ENCODE data around the gene CCDC32.
"Not testable (repeated sequence)": the region's sequence is repeated elsewhere in the genome, so short reads cannot be mapped to it uniquely, and the experiment has no call there.

Gene CCDC32

DNA sequence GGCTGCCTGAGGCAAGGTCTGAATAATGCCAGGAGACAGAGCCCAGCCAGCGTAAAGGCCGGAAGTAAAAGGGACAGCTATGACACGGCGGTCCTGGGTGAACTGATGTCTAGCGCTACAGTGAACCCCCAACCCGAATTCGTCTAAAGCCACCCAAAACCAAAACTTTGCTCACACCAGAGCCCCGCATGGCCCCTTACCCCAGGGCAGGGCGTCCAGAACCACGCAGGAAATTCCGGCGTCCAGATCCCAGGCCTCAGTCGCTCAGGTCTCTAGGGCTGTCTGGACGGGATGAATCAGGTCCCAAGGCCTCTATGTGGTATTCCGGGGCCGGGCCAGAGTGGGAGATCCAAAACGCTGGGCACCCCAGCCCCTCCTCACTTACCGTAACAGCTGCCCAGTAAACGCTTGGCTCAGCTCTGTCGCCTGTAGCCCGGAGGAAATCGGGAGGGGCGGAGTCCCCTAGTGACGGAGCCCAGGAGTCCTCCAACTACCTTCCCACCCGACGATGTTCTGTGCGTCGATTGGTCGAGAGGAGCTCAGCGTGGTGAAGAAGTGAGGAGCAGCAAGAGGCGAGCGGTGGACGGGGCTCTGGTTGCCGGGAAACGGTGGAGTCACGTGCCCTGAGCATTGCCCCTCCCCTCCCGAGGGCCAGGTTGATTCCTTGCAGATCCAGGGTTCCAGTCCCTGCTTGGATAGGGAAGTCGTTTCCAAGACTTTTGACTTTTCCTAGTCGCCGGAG, at the start of gene CCDC32:
CCDC32 (minus strand) TSS at position 452 of the 742 bp plus-strand sequence. CDS start 2,027 bp downstream, outside the sequence.
- peak; percentile 99 for DNase-seq

- no peak for DNase-seq
These were observed 48.2 kb upstream of the CCDC32 start for GRCh38 chr15:40613080-40613479.

DNA sequence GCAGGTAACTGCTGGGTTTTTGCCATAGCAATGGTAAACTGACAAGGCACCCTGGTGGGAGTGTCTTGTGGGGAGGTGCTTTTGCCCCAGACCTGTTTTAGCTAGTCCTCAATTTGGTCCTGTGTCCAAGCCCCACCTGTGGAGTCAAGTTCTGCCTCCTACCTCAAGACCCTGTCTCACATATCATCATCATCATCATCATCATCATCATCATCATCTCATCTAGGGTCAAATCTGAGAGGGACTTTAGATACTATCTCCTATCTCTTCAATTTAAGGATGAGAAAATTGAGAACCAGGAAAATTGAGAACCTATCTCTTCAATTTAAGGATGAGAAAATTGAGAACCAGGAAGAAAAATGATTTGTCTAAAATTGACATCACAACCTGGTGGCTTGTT, 39.1 kb upstream of the CCDC32 start:
- no peak for DNase-seq

DNA sequence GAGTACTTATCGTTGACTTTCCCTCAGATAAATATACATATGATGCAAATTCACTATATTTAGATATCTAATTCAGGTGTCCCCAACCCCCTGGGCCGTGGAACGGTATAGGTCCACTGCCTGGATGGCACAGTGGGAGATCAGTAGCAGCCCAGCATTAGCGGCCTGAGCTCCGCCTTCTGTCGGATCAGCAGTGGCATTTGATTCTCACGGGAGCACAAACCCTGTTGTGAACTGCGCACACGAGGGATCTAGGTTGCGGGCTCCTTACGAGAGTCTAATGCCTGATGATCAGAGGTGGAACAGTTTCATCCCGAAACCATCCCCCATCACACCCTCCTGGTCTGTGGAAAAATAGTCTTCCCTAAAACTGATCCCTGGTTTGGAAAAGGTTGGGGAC, 36.1 kb upstream of the CCDC32 start:
- DNase-seq: no peak

DNA sequence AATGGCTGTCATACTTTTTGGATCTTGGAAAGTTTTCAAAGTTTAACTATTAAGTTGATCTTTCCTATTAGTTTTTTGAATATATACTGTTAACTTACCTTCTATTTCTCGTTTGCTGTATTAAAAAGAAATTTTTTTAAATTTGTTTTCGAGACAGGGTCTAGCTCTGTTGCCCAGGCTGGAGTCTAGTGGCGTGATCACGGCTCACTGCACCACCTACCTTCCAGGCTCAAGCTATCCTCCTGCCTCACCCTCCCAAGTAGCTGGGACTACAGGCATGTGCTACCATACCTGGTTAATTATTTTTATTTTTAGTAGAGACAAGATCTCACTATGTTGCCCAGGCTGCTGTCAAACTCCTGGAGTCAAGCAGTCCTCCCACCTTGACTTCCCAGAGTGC, 33.8 kb upstream of the CCDC32 start:
- no peak for DNase-seq

DNA sequence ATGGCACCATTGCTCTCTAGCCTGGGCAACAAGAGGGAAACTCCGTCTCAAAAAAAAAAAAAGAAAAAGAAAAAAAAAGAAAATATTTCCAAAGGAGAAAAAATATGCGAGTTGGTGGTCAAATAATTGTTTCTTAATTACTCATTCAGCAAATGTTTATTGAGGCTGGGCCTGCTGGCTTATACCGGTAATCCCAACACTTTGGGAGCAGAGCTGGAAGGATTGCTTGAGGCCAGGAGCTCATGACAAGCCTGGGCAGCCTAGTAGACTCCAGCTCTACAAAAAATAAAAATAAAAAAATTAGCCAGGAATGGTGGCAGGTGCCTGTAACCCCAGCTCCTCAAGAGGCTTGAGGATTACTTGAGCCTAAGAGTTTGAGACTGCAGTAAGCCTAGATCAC, 33.3 kb upstream of the CCDC32 start:
- peak; percentile 50 for DNase-seq

DNA sequence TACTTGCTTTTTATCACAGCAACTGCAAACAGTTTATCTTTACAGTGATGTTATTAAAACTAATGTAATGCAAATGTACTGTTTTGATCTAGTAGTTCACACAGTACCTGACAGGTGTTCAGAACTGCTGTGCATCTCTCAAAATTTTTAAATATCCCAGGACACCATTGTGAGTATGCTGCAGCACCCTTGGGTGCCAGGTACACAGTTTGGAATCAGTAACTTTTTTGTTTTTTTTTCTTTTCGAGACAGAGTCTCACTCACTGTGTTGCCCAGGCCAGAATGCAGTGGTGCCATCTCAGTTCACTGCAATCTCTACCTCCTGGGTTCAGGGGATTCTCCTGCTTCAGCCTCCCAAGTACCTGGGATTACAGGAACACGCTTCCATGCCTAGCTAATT, 32.2 kb upstream of the CCDC32 start:
- DNase-seq: no peak

- DNase-seq: no peak
These were observed 30.9 kb upstream of the CCDC32 start for GRCh38 chr15:40595773-40596172.

DNA sequence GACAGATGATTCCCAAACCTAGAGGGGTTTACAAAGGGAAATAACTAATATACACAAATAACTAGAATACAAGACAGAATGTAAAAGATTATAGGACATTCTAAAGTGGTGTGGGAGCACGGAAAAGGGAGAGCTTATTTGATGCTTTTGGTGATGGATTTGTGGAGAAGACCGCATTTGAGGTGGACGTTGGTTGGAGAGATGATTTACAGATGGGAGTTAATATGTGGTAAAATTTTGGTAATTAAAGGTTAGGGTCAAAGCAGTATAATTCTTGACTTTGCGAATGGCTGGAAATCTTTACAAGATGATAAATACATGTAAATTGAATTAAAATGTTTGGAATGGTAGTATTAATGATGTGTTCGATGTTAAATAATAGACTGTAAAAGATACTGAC, 30.4 kb upstream of the CCDC32 start:
- no peak for DNase-seq

GRCh38 chr15:40594429-40594836, 29.6 kb upstream of the CCDC32 start:
- peak; percentile 67 for DNase-seq

- peak; percentile 93 for DNase-seq
These were observed 29.0 kb upstream of the CCDC32 start, which contains the start of gene KNL1 for GRCh38 chr15:40593588-40594428. TSS of gene KNL1 (plus strand) at chr15:40594249. CDS start at chr15:40602932, 8,683 bp downstream.

DNA sequence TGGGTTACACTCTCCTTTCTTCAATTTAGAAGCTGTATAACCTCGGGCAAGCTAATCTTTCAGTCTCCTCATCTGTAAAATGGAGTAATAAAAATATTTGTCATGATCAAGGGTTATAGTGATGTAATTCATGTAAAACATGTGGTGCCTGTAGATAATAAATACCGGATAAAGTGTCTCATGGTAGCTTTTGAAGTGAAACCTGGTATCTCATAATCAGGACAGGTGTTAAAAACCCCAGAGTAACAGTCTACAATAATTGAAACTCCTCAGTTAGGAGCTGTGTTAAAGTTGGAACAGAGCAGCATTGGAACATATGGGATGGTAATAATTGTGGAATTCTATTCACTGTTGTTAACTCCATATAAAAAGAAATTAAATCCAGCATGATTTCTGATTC, 28.3 kb upstream of the CCDC32 start:
- DNase-seq: no peak

DNA sequence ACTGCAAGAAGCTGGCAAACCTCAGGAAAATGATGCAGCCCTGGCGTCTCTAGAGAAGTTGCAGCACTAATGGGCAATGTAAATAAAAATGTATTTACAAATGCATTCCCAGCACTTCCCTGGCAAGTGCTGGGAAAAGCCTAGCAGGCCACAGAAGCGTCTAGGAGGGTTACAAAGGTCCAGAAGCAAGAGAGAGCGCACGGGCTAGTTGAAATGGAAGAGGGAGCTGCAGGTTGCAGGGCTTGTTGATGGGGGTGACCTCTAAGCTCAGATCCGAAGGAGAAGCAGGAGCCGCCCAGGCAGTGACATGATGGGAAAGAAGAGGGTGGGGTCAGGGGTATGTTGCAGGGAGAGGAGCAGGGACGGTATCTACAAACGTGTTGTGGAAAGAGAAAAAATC, 26.5 kb upstream of the CCDC32 start:
- no peak for DNase-seq

- DNase-seq: no peak
These were observed 25.8 kb upstream of the CCDC32 start for GRCh38 chr15:40590667-40591050.

- DNase-seq: no peak
These were observed 19.3 kb upstream of the CCDC32 start for GRCh38 chr15:40584191-40584590.

DNA sequence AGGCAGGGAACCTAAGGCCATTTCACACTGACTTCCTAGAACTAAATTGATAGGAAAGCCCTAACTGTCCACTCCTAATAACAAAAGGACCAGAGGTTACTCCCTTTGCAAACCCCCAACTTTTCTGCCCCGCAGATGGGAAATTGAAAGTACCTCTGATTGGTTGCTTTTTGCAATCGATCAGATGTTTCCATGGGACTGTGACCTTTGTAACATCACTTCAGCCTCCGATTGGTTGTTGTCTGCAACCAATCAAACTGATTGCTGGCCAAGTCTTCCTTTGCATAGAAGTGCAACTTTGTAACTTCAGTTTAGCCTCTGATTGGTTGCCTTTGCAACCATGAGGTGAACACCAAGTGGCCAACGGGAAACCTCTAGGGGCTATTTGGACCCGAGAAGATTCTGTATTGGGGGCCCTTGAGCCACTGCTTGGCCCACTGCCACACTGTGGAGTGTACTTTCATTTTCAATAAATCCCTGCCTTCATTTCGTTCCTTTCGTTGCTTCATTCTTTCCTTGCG, 17.9 kb upstream of the CCDC32 start:
- DNase-seq: peak; percentile 36

DNA sequence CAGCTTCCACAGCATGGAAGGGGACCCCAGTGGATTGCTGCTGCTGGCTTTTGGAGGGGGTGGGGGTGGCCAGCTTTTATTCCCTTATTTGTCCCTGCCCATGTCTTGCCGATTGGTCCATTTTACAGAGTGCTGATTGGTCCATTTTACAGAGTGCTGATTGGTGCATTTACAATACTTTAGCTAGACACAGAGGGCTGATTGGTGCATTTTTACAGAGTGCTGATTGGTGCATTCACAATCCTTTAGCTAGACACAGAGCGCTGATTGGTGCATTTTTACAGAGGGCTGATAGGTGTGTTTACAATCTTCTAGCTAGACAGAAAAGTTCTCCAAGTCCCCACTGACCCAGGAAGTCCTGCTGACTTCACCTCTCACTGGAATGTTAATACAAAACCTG, 17.0 kb upstream of the CCDC32 start:
- DNase-seq: not testable (repeated sequence)

DNA sequence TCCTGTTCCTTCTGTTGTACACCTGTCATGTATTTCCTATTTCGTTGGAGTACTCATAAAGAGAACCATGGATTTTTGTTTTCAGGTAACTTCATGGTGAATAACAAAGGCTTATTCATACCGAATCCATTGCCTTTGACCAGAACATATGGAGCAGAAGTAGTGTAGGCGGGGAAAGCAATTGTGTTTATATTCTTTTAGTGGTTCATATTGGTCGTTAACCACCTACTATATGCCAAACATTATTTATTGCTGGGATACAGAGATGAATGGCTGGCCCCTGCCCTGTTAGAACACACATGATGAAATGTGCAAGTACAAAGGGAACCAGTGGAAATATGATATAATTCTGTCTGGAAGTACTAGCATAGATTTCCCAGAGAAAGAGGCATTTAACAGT, 14.1 kb upstream of the CCDC32 start:
- no peak for DNase-seq

DNA sequence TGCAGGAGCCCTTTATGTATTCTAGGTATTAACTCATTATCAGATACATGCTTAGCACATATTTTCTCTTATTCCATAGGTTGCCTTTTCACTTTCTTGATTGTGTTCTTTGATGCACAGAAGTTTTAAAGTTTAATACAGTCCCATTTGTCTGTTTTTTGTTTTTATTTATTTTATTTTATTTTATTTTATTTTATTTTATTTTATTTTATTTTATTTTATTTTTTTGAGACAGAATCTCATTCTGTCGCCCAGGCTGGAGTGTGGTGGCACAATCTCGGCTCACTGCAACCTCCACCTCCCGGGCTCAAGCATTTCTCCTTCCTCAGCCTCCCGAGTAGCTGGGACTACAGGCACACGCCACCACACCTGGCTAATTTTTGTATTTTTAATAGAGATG, 12.1 kb upstream of the CCDC32 start:
- DNase-seq: not testable (repeated sequence)

DNA sequence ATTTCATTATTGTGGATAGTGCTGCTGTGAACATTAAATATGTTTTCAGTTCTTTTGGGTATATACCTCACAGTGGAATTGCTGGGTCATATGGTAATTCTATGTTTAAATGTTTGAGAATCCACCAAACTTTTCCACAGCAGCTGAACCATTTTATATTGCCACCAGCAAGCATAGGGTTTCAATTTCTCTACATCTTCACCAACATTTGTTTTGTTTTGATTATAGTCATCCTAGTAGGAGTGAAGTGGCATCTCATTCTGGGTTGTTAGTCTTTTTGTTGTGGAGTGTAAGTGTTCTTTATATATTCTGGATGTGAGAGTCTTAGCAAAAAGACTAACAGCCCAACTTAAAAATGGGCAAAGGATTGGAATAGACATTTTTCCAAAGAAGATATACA, 10.3 kb upstream of the CCDC32 start:
- no peak for DNase-seq

- DNase-seq: peak; percentile 93
These were observed 4.5 kb upstream of the CCDC32 start, which contains the start of gene RPUSD2 for GRCh38 chr15:40569129-40569953. TSS of gene RPUSD2 (plus strand) at chr15:40569299. CDS start at chr15:40569338, 39 bp downstream.

- DNase-seq: peak; percentile 45
These were observed 2.3 kb upstream of the CCDC32 start for GRCh38 chr15:40567111-40567510.
